Neuronal stem cell (in vitro differentiated cells): ENCODE measurements around the gene CMTM1. TPM values are rescaled to one million over a fixed set of nuclear protein-coding genes. Genes with fewer than 3 reads are reported as not detected.
"Not testable (repeated sequence)": the region's sequence is repeated elsewhere in the genome, so short reads cannot be mapped to it uniquely, and the experiment has no call there.

ENCODE experiments used
- DNase-seq: peaks from one replicate; pipeline ENCODE4 v3.0.0-alpha.2; 2013; ENCODE audit warnings: low spot score
- H2AFZ ChIP-seq: one replicate; pipeline ENCODE4 v1.6.1; 2013; ENCODE audit warnings: mild to moderate bottlenecking, low read length, inconsistent platforms
- H2AK5ac ChIP-seq: 2 replicates; pipeline ENCODE4 v1.6.1; 2013; ENCODE audit warnings: low read depth, mild to moderate bottlenecking, inconsistent platforms, low read length, moderate library complexity, mixed read lengths
- H2BK120ac ChIP-seq: 2 replicates; pipeline ENCODE4 v1.6.1; 2013; ENCODE audit warnings: low read depth, mild to moderate bottlenecking, inconsistent platforms, low read length, moderate library complexity, mixed read lengths
- H2BK12ac ChIP-seq: one replicate; pipeline ENCODE4 v1.6.1; 2013; ENCODE audit warnings: low read length, inconsistent platforms
- H2BK15ac ChIP-seq: 2 replicates; pipeline ENCODE4 v1.6.1; 2013; ENCODE audit warnings: mild to moderate bottlenecking, low read length, inconsistent platforms, mixed read lengths
- H2BK5ac ChIP-seq: one replicate; pipeline ENCODE4 v1.6.1; 2013; ENCODE audit warnings: inconsistent platforms, mild to moderate bottlenecking, low read length, moderate library complexity
- H3K14ac ChIP-seq: one replicate; pipeline ENCODE4 v1.6.1; 2013; ENCODE audit warnings: low read length, inconsistent platforms
- H3K18ac ChIP-seq: 2 replicates; pipeline ENCODE4 v1.6.1; 2013; ENCODE audit warnings: low read length, inconsistent platforms
- H3K23ac ChIP-seq: 2 replicates; pipeline ENCODE4 v1.6.1; 2013; ENCODE audit warnings: low read depth, mild to moderate bottlenecking, mixed read lengths, low read length, inconsistent platforms; ENCODE audit not compliant: poor library complexity
- H3K27ac ChIP-seq: replicated peaks from 3 replicates; pipeline ENCODE4 v1.5.1; 2013; ENCODE audit warnings: low read length, inconsistent platforms
- H3K27me3 ChIP-seq, 3 experiments: 2 replicates each; pipeline ENCODE4 v1.6.1; 2013; ENCODE audit warnings: low read length in 3 of 3, mild to moderate bottlenecking in 2 of 3, inconsistent platforms in 1 of 3, low read depth in 1 of 3, mixed read lengths in 1 of 3, moderate library complexity in 1 of 3; ENCODE audit not compliant: control insufficient read depth in 3 of 3, insufficient read depth in 3 of 3
- H3K36me3 ChIP-seq, 2 donors: replicated peaks in 1 of 2; 2 replicates each; pipeline ENCODE4 v1.6.1; 2013; ENCODE audit warnings: low read length in 2 of 2; ENCODE audit not compliant: control insufficient read depth in 2 of 2, insufficient read depth in 2 of 2
- H3K4ac ChIP-seq: 2 replicates; pipeline ENCODE4 v1.6.1; 2013; ENCODE audit warnings: inconsistent platforms, mild to moderate bottlenecking, low read length, moderate library complexity
- H3K4me1 ChIP-seq, 2 donors: 1 replicate in 1 of 2; 2 replicates in 1 of 2; pipeline ENCODE4 v1.6.1; 2013; ENCODE audit warnings: low read length in 2 of 2, low read depth in 1 of 2; ENCODE audit not compliant: control insufficient read depth in 2 of 2, insufficient read depth in 1 of 2
- H3K4me2 ChIP-seq: one replicate; pipeline ENCODE4 v1.6.1; 2013; ENCODE audit warnings: mild to moderate bottlenecking, low read length, inconsistent platforms; ENCODE audit not compliant: insufficient read depth, poor library complexity, severe bottlenecking
- H3K4me3 ChIP-seq, 2 donors: 2 replicates each; pipeline ENCODE4 v1.5.1; 2013; ENCODE audit warnings: low read length in 2 of 2, mild to moderate bottlenecking in 2 of 2, inconsistent platforms in 1 of 2, moderate library complexity in 1 of 2
- H3K79me1 ChIP-seq: one replicate; pipeline ENCODE4 v1.6.1; 2013; ENCODE audit warnings: low read depth, mild to moderate bottlenecking, inconsistent platforms, low read length, moderate library complexity
- H3K9ac ChIP-seq: one replicate; pipeline ENCODE4 v1.6.1; 2013; ENCODE audit warnings: mild to moderate bottlenecking, low read depth, low read length, inconsistent platforms; ENCODE audit not compliant: poor library complexity
- H3K9me3 ChIP-seq, 2 donors: replicated peaks in 1 of 2; 2 replicates each; pipeline versions ENCODE3 to v1.6.1; 2013; ENCODE audit warnings: low read length in 2 of 2, mild to moderate bottlenecking in 2 of 2, inconsistent platforms in 1 of 2, low read depth in 1 of 2, mixed read lengths in 1 of 2, moderate library complexity in 1 of 2; ENCODE audit not compliant: control insufficient read depth in 2 of 2, insufficient read depth in 1 of 2
- H4K8ac ChIP-seq: one replicate; pipeline ENCODE4 v1.6.1; 2013; ENCODE audit warnings: low read depth, mild to moderate bottlenecking, inconsistent platforms, low read length, moderate library complexity
- H4K91ac ChIP-seq: one replicate; pipeline ENCODE4 v1.6.1; 2013; ENCODE audit warnings: low read length, low read depth, mild to moderate bottlenecking, inconsistent platforms; ENCODE audit not compliant: poor library complexity
- WGBS, 2 donors: extraction: QIAGEN DNeasy Blood & Tissue Kit; methylation state at CpG; one replicate each; pipeline ENCODE4 v1.1.7; 2013; ENCODE audit warnings: missing lambda C conversion rate in 2 of 2, mixed read lengths in 1 of 2; ENCODE audit not compliant: insufficient read length in 2 of 2, insufficient replicate concordance in 1 of 2; ENCODE audit errors: extremely low coverage in 2 of 2; 5-methylcytosine and 5-hydroxymethylcytosine counted together
- small RNA-seq: library from polyadenylated mRNA; stranded (forward); fragments of <200 nt; extraction: miRNeasy Mini kit (QIAGEN cat#:217004); gene quantifications from one replicate; pipeline ENCODE3, GENCODE V24; 2013; ENCODE audit not compliant: insufficient read depth

Gene CMTM1

DNA sequence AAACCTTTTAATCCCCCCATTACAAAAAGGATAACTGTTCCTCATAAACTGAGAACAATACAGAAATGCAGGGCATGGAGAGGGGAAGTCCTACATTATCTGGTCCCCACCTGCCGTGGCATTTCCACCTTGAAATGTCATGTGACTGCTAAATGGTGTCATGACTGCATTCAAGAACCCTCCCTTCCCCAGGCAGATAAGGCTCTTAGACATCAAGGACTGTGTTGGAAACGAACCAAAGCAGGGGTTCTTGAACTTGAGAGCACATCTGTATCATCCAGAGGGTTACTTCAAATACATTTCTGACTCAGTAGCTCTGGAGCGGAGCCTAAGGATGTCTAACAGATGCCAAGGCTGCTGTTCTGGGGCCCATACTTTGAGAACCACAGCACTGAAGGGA is 56.6 kb downstream of the CMTM1 start:
- Histone ChIP-seq H2AFZ (no peak overlapping the region), H3K79me1 (no peaks in the 10 kb centered on the region), H3K4ac (no peak overlapping the region), H3K4me3 (no peak overlapping the region), H3K27me3 (no peaks in the 10 kb centered on the region), H2BK12ac (no peak overlapping the region), H2BK120ac (no peak overlapping the region), H2AK5ac (no peak overlapping the region), H3K4me1 (peaks cover 3% of the 10 kb centered on the region in 2 donors), H3K14ac (no peak overlapping the region), H3K9ac (no peak overlapping the region), H3K27ac (no peak overlapping the region), H3K9me3 (no peaks in the 10 kb centered on the region), H3K18ac (no peak overlapping the region), H3K4me2 (no peak overlapping the region), H4K8ac (no peak overlapping the region), H2BK5ac (no peak overlapping the region), H2BK15ac (no peak overlapping the region), H3K23ac (no peak overlapping the region), H4K91ac (no peak overlapping the region), H3K36me3 (peaks cover 2 to 37% of the 10 kb centered on the region in 2 donors)
- no peak for DNase-seq
- no CpG with 5 or more reads among the region's 3 CpGs for WGBS, 2 donors

- H3K9ac ChIP-seq: no peak overlapping the region
- no peak overlapping the region for H3K14ac ChIP-seq
- H3K36me3 ChIP-seq: peaks cover 2 to 33% of the 10 kb centered on the region in 2 donors
- no peak overlapping the region for H3K4ac ChIP-seq
- H3K4me1 ChIP-seq: peaks cover 3% of the 10 kb centered on the region in 2 donors
- no peak overlapping the region for H4K8ac ChIP-seq
- no peak overlapping the region for H2BK12ac ChIP-seq
- H2BK120ac ChIP-seq: no peak overlapping the region
- no peak overlapping the region for H2BK5ac ChIP-seq
- no peak overlapping the region for H2BK15ac ChIP-seq
- no CpG with 5 or more reads among the region's 3 CpGs for WGBS, 2 donors
- H3K27me3 ChIP-seq: no peaks in the 10 kb centered on the region
- no peaks in the 10 kb centered on the region for H3K9me3 ChIP-seq
- no peak overlapping the region for H3K18ac ChIP-seq
- no peak overlapping the region for H3K4me2 ChIP-seq
- H4K91ac ChIP-seq: no peak overlapping the region
- no peak for DNase-seq
- no peak overlapping the region for H2AFZ ChIP-seq
- no peaks in the 10 kb centered on the region for H3K79me1 ChIP-seq
- no peak overlapping the region for H3K23ac ChIP-seq
- H3K27ac ChIP-seq: no peak overlapping the region
- no peak overlapping the region for H2AK5ac ChIP-seq
- H3K4me3 ChIP-seq: no peak overlapping the region
Observed at GRCh38 chr16:66623755-66624154, 57.5 kb downstream of the CMTM1 start.

DNA sequence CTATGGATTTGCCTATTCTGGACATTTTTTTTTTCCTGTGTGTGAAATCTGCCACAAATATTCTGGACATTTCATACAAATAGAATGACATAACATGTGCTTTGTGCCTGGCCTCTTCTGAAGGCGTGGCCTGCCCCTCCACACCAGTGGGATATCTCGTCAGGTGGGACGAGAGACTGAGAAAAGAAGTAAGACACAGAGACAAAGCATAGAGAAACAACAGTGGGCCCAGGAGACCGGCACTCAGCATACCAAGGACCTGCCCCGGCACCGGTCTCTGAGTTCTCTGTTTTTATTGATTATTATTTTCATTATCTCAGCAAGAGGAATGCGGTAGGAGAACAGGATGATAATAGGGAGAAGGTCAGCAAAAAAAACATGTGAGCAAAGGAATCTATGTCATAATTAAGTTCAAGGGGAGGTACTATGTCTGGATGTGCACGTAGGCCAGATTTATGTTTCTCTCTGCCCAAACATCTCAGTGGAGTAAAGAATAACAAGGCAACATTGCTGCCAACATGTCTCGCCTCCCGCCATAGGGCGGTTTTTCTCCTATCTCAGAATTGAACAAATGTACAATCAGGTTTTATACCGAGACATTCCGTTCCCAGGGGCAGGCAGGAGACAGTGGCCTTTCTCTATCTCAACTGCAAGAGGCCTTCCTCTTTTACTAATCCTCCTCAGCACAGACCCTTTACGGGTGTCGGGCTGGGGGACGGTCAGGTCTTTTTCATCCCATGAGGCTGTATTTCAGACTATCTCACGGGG is 61.6 kb downstream of the CMTM1 start:
- H2BK15ac ChIP-seq, H2BK5ac ChIP-seq, H3K79me1 ChIP-seq, H3K27me3 ChIP-seq, H3K4me1 ChIP-seq, H3K36me3 ChIP-seq, H2AFZ ChIP-seq, H2BK12ac ChIP-seq, H3K9me3 ChIP-seq, H3K14ac ChIP-seq, H3K4me2 ChIP-seq, H3K9ac ChIP-seq, H3K18ac ChIP-seq, H4K91ac ChIP-seq, H2BK120ac ChIP-seq, H3K4me3 ChIP-seq, H3K23ac ChIP-seq, H2AK5ac ChIP-seq, H4K8ac ChIP-seq, H3K27ac ChIP-seq, H3K4ac ChIP-seq, DNase-seq: not testable (repeated sequence)
- no CpG with 5 or more reads among the region's 17 CpGs for WGBS, 2 donors

Small RNAs within 50 kb of the gene (small RNA-seq; reads per million reads assigned to genes)
- not detected for gene CKLF-CMTM1
